NK-92 (cell line): ENCODE data around the gene SETD1A.
"Not testable (repeated sequence)": the region's sequence is repeated elsewhere in the genome, so short reads cannot be mapped to it uniquely, and the experiment has no call there.

Experiments used
- DNase-seq: peaks from one replicate; lab custom pipeline; 2025; ENCODE audit not compliant: unreplicated experiment; lab: John Stamatoyannopoulos, UW

The SETD1A gene

GRCh38 chr16:31013292-31013691 lies 55.7 kb downstream of the SETD1A start:
- DNase-seq: not testable (repeated sequence)

- no peak for DNase-seq
These were observed 58.5 kb downstream of the SETD1A start for GRCh38 chr16:31016018-31016417.

GRCh38 chr16:31017756-31018155 lies 60.2 kb downstream of the SETD1A start:
- not testable (repeated sequence) for DNase-seq

DNA sequence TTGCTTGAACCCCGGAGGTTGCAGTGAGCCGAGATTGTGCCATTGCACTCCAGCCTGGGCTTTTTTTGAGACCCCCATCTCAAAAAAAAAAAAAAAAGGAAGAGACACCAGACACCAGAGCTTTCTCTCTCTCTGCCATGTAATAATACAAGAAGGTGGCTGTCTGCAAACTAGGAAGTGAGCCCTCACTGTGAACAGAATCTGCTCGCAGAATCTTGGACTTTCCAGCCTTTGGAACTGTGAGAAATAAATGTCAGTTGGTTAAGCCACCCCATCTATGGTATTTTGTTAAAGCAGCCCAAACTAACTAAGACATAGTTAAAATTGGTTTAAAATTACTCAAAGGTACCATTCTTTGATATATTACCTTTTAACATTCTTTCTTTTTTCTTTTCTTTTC lies 63.0 kb downstream of the SETD1A start:
- DNase-seq: no peak

DNA sequence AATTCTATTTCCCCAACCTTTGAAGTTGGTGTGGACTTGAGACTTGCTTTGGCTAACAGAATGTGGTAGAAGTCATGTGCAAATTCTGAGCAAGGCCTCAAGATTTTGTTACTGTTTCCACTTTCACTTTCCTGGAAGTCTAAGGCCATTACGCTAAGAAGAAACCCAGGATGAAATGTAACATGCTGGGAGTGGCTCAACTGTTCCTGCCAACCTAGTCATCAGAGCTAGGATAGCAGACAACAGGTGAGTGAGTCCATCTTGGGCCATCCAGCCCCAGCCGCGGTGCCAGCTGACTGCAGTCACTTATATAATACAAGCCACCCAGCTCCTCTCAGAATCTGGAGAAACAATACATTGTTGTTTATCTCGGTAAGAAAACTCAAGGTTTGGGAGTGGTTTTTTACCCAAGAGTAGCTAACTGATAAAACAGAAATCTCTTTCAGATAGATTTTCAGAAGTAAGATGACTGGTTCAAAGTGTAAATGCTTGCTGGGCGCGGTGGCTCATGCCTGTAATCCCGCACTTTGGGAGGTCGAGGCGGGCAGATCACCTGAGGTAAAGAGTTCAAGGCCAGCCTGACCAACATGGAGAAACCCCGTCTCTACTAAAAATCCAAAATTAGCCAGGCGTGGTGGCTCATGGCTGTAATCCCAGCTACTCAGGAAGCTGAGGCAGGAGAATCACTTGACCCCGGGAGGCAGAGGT lies 65.1 kb downstream of the SETD1A start:
- DNase-seq: no peak

GRCh38 chr16:31023252-31023602 lies 65.7 kb downstream of the SETD1A start:
- DNase-seq: no peak

DNA sequence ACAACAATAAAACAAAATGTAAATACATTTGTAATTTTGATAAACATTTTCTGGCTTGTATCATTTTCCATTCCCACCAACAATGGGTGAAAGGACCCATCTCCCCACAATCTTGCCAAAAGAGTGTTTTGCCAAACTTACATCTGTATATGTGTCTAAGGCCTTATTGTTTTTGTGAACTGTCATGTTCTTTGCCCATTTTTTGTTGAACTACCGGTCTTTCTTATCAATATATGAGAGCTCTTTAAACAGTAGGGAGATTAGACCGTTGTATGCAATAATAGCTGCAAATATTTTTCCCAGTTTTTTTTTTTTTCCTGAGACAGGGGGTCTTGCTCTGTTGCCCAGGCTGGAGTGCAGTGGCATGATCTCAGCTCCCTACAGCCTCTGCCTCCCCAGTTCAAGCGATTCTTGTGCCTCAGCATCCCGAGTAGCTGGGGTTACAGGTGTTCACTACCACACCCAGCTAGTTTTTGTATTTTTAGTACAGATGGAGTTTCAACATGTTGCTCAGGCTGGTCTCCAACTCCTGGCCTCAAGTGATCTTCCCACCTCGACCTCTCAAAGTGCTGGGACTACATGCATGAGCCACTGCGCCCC lies 66.2 kb downstream of the SETD1A start:
- DNase-seq: no peak

GRCh38 chr16:31025339-31025738 lies 67.8 kb downstream of the SETD1A start:
- DNase-seq: no peak

DNA sequence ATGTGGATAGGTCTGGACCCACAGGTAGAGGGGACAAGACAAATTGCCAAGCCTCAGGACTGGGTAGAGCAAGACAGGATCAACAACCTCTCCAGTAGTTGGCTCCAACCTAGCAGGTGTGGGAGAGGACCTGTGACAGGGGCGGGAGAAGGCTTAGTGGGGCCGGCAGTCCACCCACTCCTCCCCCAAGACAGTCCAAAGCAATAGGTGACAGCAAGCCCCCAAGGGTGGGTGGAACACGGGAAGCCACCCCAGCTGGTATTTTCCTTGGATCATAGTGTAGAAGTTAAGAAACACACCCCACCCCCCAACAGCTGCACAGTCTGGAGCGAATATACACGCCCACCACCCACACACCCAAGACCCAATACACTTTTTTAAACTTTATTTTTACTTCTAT lies 71.7 kb downstream of the SETD1A start:
- no peak for DNase-seq

DNA sequence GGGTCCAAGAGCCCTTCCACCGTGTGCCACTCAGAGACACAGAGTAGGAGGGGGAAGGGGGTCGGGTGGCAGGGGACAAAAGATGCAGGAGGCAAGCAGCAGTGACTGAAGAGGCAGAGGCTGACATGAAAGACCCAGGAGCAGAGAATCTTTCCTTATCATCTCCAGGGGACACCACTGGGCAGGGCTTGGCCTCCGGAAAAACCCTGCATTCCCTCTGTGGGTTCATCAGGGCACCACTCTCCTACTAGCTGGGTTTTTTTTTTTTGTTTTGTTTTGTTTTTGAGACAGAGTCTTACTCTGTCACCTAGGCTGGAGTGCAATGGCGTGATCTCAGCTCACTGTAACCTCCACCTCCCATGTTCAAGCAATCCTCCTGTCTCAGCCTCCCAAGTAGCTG lies 73.7 kb downstream of the SETD1A start:
- no peak for DNase-seq

- DNase-seq: peak; percentile 92
These were observed 75.5 kb downstream of the SETD1A start, which contains the start of gene STX4 for GRCh38 chr16:31032736-31033708. Gene STX4 (plus strand): TSS chr16:31033558. CDS start chr16:31033806, 248 bp downstream.

DNA sequence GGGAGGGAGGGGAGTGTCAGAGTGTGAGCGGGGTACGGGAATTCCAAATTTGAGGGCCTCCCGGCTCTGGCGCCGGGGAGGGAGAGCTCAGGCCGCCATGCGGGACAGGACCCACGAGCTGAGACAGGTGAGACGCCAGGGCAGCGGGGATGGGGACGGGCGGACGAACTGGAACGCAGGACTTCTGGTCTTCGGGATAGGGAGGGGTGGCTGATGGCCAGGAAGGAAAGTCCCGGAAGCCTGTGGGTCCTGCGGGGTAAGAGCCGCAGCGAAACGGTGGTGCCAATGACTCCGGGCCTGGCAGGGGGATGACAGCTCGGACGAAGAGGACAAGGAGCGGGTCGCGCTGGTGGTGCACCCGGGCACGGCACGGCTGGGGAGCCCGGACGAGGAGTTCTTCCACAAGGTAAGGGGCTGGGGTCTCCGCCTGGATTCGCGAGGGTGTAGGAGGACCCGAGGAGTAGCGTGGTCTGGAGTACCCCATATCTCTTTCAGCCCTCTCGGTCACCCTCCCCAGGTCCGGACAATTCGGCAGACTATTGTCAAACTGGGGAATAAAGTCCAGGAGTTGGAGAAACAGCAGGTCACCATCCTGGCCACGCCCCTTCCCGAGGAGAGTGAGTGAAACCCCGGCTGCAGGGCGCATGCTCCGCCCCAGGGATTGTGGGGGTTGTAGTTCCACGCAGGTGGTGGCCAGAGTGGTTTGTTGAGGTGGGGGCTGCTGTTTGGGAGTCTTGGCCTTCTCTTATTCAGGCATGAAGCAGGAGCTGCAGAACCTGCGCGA lies 76.3 kb downstream of the SETD1A start:
- peak; percentile 37 for DNase-seq
